ENCODE data around the gene SPTBN1. TPM values are rescaled to one million over a fixed set of nuclear protein-coding genes. Genes with fewer than 3 reads are reported as not detected.

Gene SPTBN1
- total RNA-seq, 1 experiment from 2014 or later, result 204 TPM

- TF ChIP-seq GTF2I (CRISPR knock-in tag; conservative IDR thresholded peaks at IDR 0.05) (no peak), TEAD4 (CRISPR knock-in tag; IDR thresholded peaks at IDR 0.05) (no peak), KAT7 (CRISPR knock-in tag; IDR thresholded peaks at IDR 0.05; ENCODE audit: borderline replicate concordance) (no peak), IRF1 (CRISPR knock-in tag; IDR thresholded peaks at IDR 0.05) (no peak), ZNF423 (CRISPR knock-in tag; IDR thresholded peaks at IDR 0.05) (no peak), JUN (CRISPR knock-in tag; IDR thresholded peaks at IDR 0.05) (no peak), FOXP1 (CRISPR knock-in tag; IDR thresholded peaks at IDR 0.05; ENCODE audit: borderline replicate concordance) (no peak), ZNF138 (CRISPR knock-in tag; conservative IDR thresholded peaks at IDR 0.05) (no peak), SMAD4 (CRISPR knock-in tag; IDR thresholded peaks at IDR 0.05) (no peak), NFYB (CRISPR knock-in tag; conservative IDR thresholded peaks at IDR 0.05; ENCODE audit: low read depth) (no peak), ZNF396 (CRISPR knock-in tag; IDR thresholded peaks at IDR 0.05; ENCODE audit: borderline replicate concordance) (no peak), CBFB (CRISPR knock-in tag; IDR thresholded peaks at IDR 0.05; ENCODE audit: low read depth) (no peak), TP53 (CRISPR knock-in tag; IDR thresholded peaks at IDR 0.05) (no peak), HMGXB4 (CRISPR knock-in tag; IDR thresholded peaks at IDR 0.05) (no peak), ETV6 (CRISPR knock-in tag; IDR thresholded peaks at IDR 0.05) (no peak), NR3C1 (CRISPR knock-in tag; conservative IDR thresholded peaks at IDR 0.05; ENCODE audit: low read depth) (no peak), USF2 (CRISPR knock-in tag; IDR thresholded peaks at IDR 0.05) (no peak), ATF2 (CRISPR knock-in tag; IDR thresholded peaks at IDR 0.05; ENCODE audit: borderline replicate concordance, low read depth) (no peak), ERG (CRISPR knock-in tag; IDR thresholded peaks at IDR 0.05) (no peak)
- no peak for ATAC-seq
- ChIA-PET POLR2A (no interaction called here), CTCF (no interaction called here)
- no peak overlapping the region for H3K4me3 Mint-ChIP-seq
- H3K4me1 Mint-ChIP-seq, result peaks cover 92% of the 10 kb centered on the region
- H3K36me3 Mint-ChIP-seq, result peaks cover 8% of the 10 kb centered on the region
- no peak overlapping the region for H3K27ac Mint-ChIP-seq
- no peaks in the 10 kb centered on the region for H3K27me3 Mint-ChIP-seq (ENCODE audit: low read depth)
- peaks cover 8% of the 10 kb centered on the region for H3K9me3 Mint-ChIP-seq
- no peak for DNase-seq (ENCODE audit: low spot score)
Measured at GRCh38 chr2:54574860-54575247, 118.7 kb downstream of the SPTBN1 start.

GRCh38 chr2:54575379-54575888 is 119.3 kb downstream of the SPTBN1 start:
- peaks cover 90% of the 10 kb centered on the region for H3K4me1 Mint-ChIP-seq
- peak overlapping the region; percentile 61; the same call in 1 of the 2 replicates for H3K27ac Mint-ChIP-seq
- no peak overlapping the region for H3K4me3 Mint-ChIP-seq
- ChIA-PET POLR2A (no interaction called here), CTCF (interaction anchor here (0.6 kb wide), 1 partner anchor 13 kb away, joined by 3 read pairs; no protein-coding TSS in a partner anchor)
- no peak for DNase-seq (ENCODE audit: low spot score)
- peaks cover 8% of the 10 kb centered on the region for H3K36me3 Mint-ChIP-seq
- ATAC-seq, result no peak
- TF ChIP-seq ZNF121 (CRISPR knock-in tag; IDR thresholded peaks at IDR 0.05), result no peak
- no peak for TF ChIP-seq ETV6 (CRISPR knock-in tag; IDR thresholded peaks at IDR 0.05)
- H3K9me3 Mint-ChIP-seq, result peaks cover 8% of the 10 kb centered on the region
- no peaks in the 10 kb centered on the region for H3K27me3 Mint-ChIP-seq (ENCODE audit: low read depth)

Data from WTC11 (cell line).